Fibroblast of mammary gland (primary cell): ENCODE measurements around the gene MTNR1B.

ENCODE experiments used
- DNase-seq: peaks from one replicate; pipeline ENCODE4 v3.0.0-alpha.2; 2010; ENCODE audit warnings: low read depth
- H3K4me3 ChIP-seq: 2 replicates; pipeline ENCODE4 v1.5.1; 2011; ENCODE audit warnings: low read depth, mild to moderate bottlenecking, low read length, moderate library complexity; ENCODE audit not compliant: control insufficient read depth
- CTCF ChIP-seq: conservative IDR thresholded peaks from 2 replicates; pipeline ENCODE4 v1.5.1; 2011; ENCODE audit warnings: low read depth, low read length, inconsistent platforms; ENCODE audit not compliant: control insufficient read depth, insufficient read depth

The MTNR1B gene

GRCh38 chr11:92969634-92970347, at the start of gene MTNR1B:
TSS of gene MTNR1B (plus strand) at chr11:92969651. CDS start at chr11:92969726, 75 bp downstream.
- TF ChIP-seq CTCF, result no peak
- no peak for DNase-seq
- no peak within 1 kb of the TSS for H3K4me3 ChIP-seq

DNA sequence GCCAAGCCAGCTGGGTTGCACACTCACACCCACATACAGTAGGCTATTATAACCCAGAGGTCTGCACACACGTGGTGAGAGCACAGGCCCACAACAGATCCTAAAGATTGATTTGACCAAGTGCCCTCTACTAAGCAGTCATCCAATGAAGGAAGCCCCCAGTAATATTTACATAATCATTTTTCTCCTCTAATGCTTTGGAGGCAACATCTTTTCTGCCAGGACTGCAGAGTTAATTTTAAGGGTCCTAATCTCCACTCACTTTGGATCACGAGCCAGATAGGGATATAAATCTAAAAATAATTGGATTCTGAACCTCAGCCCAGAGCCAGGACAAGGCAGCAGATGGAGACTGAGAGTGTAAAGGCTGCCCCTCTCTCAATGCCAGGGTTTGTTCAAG, 49.1 kb upstream of the MTNR1B start:
- DNase-seq, result no peak
- no peak for TF ChIP-seq CTCF
- no peak overlapping the region for H3K4me3 ChIP-seq

DNA sequence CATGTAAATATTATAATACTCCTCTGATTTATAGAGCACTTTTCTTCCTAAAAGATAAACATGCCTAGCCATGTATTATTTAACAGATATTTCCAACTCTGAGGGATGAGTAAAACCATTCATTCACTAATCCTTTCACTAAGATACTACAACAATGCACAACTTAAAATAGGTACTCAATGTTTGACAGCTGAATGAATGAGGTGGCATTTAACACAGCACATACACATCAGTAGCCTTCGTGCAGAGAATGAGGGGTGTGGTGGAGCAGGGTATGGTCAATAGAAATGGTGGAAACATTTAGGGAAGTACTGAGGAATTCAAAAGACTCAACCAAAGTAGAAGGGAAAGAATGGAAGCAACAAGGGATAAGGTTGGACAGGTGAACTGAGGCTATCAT, 46.7 kb upstream of the MTNR1B start:
- no peak overlapping the region for H3K4me3 ChIP-seq
- no peak for TF ChIP-seq CTCF
- no peak for DNase-seq

- TF ChIP-seq CTCF, result no peak
- DNase-seq, result peak; percentile 2
- no peak overlapping the region for H3K4me3 ChIP-seq
These were observed 40.2 kb upstream of the MTNR1B start for GRCh38 chr11:92929246-92929645.

GRCh38 chr11:92929653-92930052, 39.8 kb upstream of the MTNR1B start:
- TF ChIP-seq CTCF, result no peak
- H3K4me3 ChIP-seq, result no peak overlapping the region
- peak; percentile 9 for DNase-seq

DNA sequence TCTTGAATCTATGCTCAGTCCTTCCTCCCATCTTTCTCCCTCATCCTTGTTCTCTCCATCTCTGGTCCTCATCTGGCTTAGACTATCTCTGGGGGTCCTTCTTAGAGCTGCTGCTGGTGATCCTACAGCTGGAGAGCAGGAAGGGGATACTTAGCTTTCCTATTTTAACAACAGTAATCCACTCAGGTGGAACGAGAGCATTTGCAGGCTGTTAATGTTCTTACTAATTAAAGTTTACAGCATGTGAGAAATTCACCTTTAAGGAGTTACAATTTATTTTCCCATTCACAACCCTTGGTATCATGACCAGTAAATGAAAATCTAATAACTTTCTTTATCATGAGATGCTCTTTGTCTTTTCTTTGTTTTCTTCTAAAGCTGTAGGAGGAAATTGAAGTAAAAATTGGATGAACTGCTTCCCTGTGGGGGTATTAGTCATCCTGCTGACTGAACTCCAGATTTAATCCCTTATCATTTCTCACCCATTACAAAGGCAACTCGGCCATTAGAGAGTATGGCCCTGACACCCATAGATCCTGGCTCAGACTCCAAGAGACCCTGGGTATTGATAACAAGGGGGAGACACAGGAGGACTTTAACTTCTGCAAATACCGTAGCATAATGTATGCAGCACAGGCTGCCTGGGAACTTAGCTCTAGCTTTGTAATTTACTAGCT, 37.6 kb upstream of the MTNR1B start:
- TF ChIP-seq CTCF, result no peak
- DNase-seq, result peak; percentile 4
- H3K4me3 ChIP-seq, result no peak overlapping the region
